Testis (tissue), 3 donors: ENCODE results near the gene PRRT2. TPM values are rescaled to one million over a fixed set of nuclear protein-coding genes. Genes with fewer than 3 reads are reported as not detected.

Source experiments
- DNase-seq: peaks from one replicate; pipeline ENCODE4 v3.0.0-alpha.2; 2019
- H3K27ac ChIP-seq, 2 donors: fragments of 200-600 bp; sonication (generic); one replicate each; pipeline ENCODE4 v1.5.1; 2019
- H3K27me3 ChIP-seq: fragments of 200-600 bp; sonication (generic); one replicate; pipeline ENCODE4 v1.5.1; 2019
- H3K36me3 ChIP-seq: fragments of 200-600 bp; sonication (generic); one replicate; pipeline ENCODE4 v1.5.1; 2017; ENCODE audit warnings: low read depth; ENCODE audit errors: missing control alignments
- H3K4me1 ChIP-seq: fragments of 200-600 bp; sonication (generic); one replicate; pipeline ENCODE4 v1.5.1; 2019
- H3K4me3 ChIP-seq, 2 donors: fragments of 200-600 bp; sonication (generic); one replicate each; pipeline ENCODE4 v1.5.1; 2017 to 2019
- H3K9me3 ChIP-seq: fragments of 200-600 bp; sonication (generic); one replicate; pipeline ENCODE4 v1.5.1; 2017
- POLR2A ChIP-seq: fragments of 450-650 bp; IDR thresholded peaks from one replicate; pipeline ENCODE4 v1.6.1; 2017; ENCODE audit warnings: antibody characterized with exemption, mild to moderate bottlenecking, moderate library complexity
- WGBS, 2 donors: methylation state at CpG; one replicate each; pipeline ENCODE4 v1.1.5; 2018; 5-methylcytosine and 5-hydroxymethylcytosine counted together
- intact Hi-C: fragments of 100-400 bp; cut with DNase I; formaldehyde crosslinking; loops from one replicate; pipeline ENCODE4 v1.15.1; 2023; ENCODE audit warnings: low total_unique reads
- polyA plus RNA-seq: library from polyadenylated mRNA; stranded (reverse); fragments of 350-450 nt; fragmentation: Illumina TruSeq; extraction: RNeasy Lipid Tissue Mini Kit (QIAGEN cat#74804); gene quantifications from one replicate; pipeline ENCODE4 v1.2.3, GENCODE V29; 2014; ENCODE audit warnings: low read depth, low replicate concordance; ENCODE audit not compliant: insufficient read depth
- total RNA-seq, 2 donors: library from RNA; depleted of rRNA; stranded (reverse); fragments of >200 nt; gene quantifications; one replicate each; pipeline ENCODE4 v1.2.3, GENCODE V29; 2016
- TF ChIP-seq, protein P1 (sequence below), 3 experiments: fragments of 450-650 bp in 2 of 3; fragments of 200-600 bp in 1 of 3; sonication (generic) in 1 of 3; IDR thresholded peaks; one replicate each; pipeline ENCODE4 v1.5.1; 2016 to 2019; ENCODE audit warnings: antibody characterized with exemption in 3 of 3, mild to moderate bottlenecking in 2 of 3, moderate library complexity in 1 of 3

PRRT2 gene
- total and polyA plus RNA-seq, 3 donors from 2014 or later: 8.0 to 18.0 (median 13.3) TPM

DNA sequence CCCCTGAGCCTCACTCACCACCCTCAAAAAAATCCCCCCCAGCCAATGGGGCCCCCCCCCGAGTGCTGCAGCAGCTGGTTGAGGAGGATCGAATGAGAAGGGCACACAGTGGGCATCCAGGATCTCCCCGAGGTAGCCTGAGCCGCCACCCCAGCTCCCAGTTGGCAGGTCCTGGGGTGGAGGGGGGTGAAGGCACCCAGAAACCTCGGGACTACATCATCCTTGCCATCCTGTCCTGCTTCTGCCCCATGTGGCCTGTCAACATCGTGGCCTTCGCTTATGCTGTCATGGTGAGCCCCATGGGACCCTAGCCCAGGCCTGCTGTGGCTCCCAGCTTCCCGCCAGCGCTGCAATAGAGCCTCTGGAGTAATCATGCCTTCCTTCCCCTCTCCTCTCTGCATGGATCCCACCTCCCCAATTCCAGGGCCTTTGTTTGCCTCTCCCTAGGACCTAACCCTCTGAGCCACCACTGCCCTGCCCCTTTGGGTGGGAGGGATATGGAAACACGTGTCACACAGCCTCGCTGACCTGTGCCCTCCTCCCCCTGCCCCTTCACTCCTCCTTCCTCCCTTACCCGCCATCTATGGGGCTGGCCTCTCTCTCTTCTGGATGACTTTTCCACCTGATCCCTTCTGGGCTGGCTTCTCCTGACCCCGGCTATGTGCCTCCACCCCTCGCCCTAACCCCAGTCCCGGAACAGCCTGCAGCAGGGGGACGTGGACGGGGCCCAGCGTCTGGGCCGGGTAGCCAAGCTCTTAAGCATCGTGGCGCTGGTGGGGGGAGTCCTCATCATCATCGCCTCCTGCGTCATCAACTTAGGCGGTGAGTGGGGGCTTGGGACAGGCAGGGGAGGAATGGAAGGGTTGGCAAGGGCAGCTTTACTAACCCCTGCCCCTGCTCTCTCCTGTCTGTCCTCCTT is 1.9 kb downstream of the PRRT2 start:
- H3K9me3 ChIP-seq: no peaks in the 10 kb centered on the region
- no peak for DNase-seq
- no peaks in the 10 kb centered on the region for H3K27me3 ChIP-seq
- H3K4me3 ChIP-seq: no peak overlapping the region
- peaks cover 68% of the 10 kb centered on the region for H3K4me1 ChIP-seq
- H3K27ac ChIP-seq: peak overlapping the region in 1 of 2 donors; percentile 96
- TF ChIP-seq, protein P1, sequence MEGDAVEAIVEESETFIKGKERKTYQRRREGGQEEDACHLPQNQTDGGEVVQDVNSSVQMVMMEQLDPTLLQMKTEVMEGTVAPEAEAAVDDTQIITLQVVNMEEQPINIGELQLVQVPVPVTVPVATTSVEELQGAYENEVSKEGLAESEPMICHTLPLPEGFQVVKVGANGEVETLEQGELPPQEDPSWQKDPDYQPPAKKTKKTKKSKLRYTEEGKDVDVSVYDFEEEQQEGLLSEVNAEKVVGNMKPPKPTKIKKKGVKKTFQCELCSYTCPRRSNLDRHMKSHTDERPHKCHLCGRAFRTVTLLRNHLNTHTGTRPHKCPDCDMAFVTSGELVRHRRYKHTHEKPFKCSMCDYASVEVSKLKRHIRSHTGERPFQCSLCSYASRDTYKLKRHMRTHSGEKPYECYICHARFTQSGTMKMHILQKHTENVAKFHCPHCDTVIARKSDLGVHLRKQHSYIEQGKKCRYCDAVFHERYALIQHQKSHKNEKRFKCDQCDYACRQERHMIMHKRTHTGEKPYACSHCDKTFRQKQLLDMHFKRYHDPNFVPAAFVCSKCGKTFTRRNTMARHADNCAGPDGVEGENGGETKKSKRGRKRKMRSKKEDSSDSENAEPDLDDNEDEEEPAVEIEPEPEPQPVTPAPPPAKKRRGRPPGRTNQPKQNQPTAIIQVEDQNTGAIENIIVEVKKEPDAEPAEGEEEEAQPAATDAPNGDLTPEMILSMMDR (IDR thresholded peaks at IDR 0.05): no peak
- TF ChIP-seq POLR2A: no peak
- H3K36me3 ChIP-seq: no peaks in the 10 kb centered on the region
- 71 to 77% methylated on average over 18 to 24 of the region's 24 CpGs for WGBS, 2 donors
- intact Hi-C loops: no loop called here

DNA sequence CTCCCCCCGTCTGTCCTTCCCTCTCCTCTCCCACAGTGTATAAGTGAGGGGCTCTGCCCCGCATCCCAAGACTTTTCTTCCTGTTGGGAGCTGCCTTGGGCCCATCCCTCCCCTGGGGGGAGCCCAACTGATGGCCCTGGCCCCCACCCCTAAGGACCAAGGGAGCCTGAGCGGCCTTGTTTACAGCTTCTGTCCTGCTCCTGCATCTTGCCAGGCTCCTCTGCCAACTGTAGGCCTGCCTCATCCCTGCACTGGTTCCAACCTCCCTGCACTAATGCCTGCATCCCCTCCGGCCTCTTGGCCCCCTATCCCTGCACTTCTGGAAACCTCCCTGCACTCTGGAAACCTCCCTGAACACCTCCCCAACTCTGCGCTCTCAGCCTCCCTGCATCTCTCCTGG is 2.6 kb downstream of the PRRT2 start:
- no peak for DNase-seq
- Histone ChIP-seq H3K4me1 (peaks cover 61% of the 10 kb centered on the region), H3K4me3 (no peak overlapping the region), H3K27me3 (no peaks in the 10 kb centered on the region), H3K27ac (peak overlapping the region in 1 of 2 donors; percentile 52), H3K36me3 (no peaks in the 10 kb centered on the region), H3K9me3 (no peaks in the 10 kb centered on the region)
- intact Hi-C loops: no loop called here
- TF ChIP-seq, protein P1 (IDR thresholded peaks at IDR 0.05): no peak
- TF ChIP-seq POLR2A: no peak
- 71 to 76% methylated on average over 5 of the region's 5 CpGs for WGBS, 2 donors

DNA sequence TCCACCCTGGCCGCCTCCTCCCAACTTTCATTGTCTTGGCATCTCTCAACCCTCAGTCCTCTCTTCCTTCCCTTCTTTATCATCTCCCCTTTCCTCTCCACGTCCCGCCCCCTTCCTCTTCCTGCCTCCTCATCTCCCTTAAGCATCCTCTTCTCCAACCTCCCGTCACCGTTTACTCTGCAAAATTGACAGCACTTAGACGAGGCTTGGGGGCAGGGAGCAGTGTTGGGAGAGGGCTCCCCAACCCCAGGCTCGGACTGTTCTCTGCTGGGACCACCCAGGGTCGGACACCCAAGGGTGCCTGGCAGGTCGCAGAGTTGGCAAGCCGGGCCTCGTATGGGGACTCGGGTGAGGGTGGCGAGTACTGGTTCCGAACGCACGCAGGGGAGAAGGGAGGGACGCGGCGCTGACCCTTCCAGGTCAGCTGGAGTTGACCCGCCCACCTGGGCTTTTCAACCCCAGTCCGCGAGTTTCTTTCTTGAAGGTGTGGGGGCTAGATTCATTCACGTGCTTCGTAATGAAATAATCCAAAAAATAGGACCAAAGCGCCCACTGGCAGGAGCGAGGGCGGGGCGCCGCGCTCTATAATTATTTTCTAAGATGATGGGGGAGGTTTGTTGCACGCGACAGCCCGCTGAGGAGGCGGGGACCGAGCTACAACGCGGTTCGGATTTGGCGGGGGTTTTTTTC is 3.2 kb downstream of the PRRT2 start:
- H3K4me3 ChIP-seq: peak overlapping the region; percentile 75 to 78
- 3 to 5% methylated on average over 28 to 39 of the region's 39 CpGs for WGBS, 2 donors
- H3K27ac ChIP-seq: peak overlapping the region; percentile 52 to 98
- no peaks in the 10 kb centered on the region for H3K9me3 ChIP-seq
- peaks cover 61% of the 10 kb centered on the region for H3K4me1 ChIP-seq
- intact Hi-C loops: no loop called here
- DNase-seq: peak; percentile 48
- H3K36me3 ChIP-seq: no peaks in the 10 kb centered on the region
- no peaks in the 10 kb centered on the region for H3K27me3 ChIP-seq
- TF ChIP-seq POLR2A: no peak
- TF ChIP-seq, protein P1 (IDR thresholded peaks at IDR 0.05): no peak

DNA sequence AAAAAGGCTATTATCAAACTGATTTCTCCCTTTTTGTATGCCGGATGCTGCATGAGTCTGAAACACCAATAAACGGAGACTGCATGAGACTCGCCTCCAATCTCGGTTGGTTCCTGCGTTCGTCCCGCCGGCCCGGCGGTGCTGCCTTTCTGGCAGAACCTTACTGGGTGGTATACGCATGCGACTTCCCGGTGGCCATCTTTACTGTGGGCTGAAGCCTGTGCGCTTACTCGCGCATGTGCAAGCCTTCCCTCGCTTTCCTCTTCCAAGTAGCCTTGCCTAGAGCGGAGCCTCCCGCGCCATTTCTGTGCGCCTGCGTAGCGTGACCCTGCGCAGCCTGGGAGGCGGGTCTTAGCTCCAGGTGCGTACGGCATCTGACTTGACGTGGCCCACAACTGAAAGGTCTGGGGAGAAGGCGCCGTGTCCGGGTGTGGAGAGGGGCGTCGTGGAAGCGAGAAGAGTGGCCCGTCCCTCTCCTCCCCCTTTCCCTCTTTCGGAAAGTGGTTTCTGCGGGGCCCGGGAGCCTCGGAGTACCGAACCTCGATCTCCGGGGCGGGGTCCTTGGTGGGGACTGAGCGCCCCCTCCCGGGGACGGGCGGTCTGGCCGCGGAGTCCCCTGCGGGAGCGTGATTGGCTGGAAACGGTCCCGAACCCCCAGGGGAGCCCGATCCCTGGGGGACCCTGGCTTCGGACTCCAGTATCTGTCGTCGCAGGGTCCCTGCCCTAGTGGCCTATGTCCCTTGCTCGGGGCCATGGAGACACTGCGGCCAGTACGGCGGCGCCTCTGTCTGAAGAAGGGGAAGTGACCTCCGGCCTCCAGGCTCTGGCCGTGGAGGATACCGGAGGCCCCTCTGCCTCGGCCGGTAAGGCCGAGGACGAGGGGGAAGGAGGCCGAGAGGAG is 4.0 kb downstream of the PRRT2 start, which contains the start of gene PAGR1:
TSS of gene PAGR1 (plus strand) at position 360 of the 901 bp plus-strand sequence. CDS start at position 734, 374 bp downstream.
- Histone ChIP-seq H3K4me1 (peaks cover 53% of the 10 kb centered on the region), H3K36me3 (no peaks in the 10 kb centered on the region), H3K27me3 (no peaks in the 10 kb centered on the region), H3K9me3 (no peaks in the 10 kb centered on the region), H3K4me3 (peak within 1 kb of the TSS; percentile 75 to 78), H3K27ac (peak within 1 kb of the TSS; percentile 91 to 98)
- intact Hi-C loops: no loop called here
- DNase-seq: peak; percentile 99
- WGBS, 2 donors: 0% methylated on average over 35 to 53 of the region's 70 CpGs
- TF ChIP-seq POLR2A: peak; percentile 19
- TF ChIP-seq, protein P1 (IDR thresholded peaks at IDR 0.05): peak; percentile 72 to 91 (median 76)
